ENCODE results near the gene ADRA1B.

Gene ADRA1B

DNA sequence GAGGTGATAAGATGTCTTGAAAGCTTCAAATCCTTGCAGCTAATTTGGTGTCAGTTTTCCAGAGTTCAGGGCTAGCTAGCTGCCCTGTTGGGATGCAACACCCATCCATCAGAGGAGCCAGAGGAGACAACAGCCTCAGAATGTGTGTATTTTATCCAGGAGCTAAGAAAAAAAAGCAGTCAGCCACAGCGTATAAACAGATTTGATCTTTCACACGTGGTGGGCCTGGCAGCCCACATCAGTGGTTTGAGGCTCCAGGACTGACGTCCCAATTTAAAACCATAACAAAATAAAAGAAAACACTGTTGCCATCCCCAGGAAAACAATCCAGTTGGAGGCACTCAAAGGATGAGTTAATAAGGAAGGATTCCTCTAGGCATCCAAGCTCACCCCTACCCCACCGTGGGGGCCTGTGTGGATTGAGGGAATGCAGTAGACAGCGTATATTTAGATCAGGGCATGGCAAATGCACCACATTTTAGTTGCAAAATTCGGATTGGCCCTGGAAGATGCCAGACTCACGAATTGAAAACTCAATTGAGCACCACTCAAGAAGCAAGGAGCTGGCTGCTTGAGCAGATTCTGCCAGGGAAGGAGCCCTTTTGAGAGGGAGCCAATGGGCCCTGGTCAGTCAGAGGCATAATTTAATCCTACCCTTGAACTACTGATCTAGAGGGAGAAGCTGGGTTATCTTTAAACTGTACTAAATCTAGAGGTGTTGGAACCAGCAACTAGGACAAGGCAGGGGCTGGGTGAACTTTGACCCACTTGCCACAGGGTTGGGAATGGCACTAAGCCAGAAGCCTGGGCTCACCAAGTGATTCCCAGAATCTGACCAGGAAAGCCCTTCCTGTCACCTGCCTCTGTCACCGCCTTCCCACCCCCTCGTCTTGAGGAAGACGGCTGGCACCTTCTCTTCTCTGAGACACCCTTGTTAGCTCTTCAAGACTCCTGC is 17.5 kb downstream of the ADRA1B start:
- TF ChIP-seq EZH2phosphoT487 (conservative IDR thresholded peaks at IDR 0.05; ENCODE audit: low read length) (no peak), CTCF (IDR thresholded peaks at IDR 0.05; ENCODE audit: insufficient read depth, low read length, poor library complexity, severe bottlenecking) (no peak)
- Histone ChIP-seq H3K9me3 (ENCODE audit: insufficient read depth, low read length) (no peaks in the 10 kb centered on the region), H3F3A (ENCODE audit: insufficient read depth) (no peaks in the 10 kb centered on the region), H3K27ac (ENCODE audit: low read depth, low read length) (no peak overlapping the region), H4K20me1 (ENCODE audit: low read depth, low read length) (no peaks in the 10 kb centered on the region), H3K9ac (ENCODE audit: low read length) (no peak overlapping the region), H3K27me3 (ENCODE audit: low read length) (0 out of 2 replicates have a peak, but pooled peaks cover 4% of the 10 kb centered on the region), H3K79me2 (ENCODE audit: insufficient read depth, low read length) (no peaks in the 10 kb centered on the region), H3K36me3 (ENCODE audit: low read length) (no peaks in the 10 kb centered on the region), H3K4me2 (ENCODE audit: low read depth, low read length, poor library complexity, severe bottlenecking) (no peak overlapping the region), H3K4me3 (ENCODE audit: insufficient read depth, low read length, poor library complexity, severe bottlenecking) (no peak overlapping the region), H3K9me2 (replicated peaks; ENCODE audit: insufficient read depth, low read length) (no peaks in the 10 kb centered on the region), H2AFZ (ENCODE audit: low read depth, low read length, severe bottlenecking) (no peak overlapping the region)

DNA sequence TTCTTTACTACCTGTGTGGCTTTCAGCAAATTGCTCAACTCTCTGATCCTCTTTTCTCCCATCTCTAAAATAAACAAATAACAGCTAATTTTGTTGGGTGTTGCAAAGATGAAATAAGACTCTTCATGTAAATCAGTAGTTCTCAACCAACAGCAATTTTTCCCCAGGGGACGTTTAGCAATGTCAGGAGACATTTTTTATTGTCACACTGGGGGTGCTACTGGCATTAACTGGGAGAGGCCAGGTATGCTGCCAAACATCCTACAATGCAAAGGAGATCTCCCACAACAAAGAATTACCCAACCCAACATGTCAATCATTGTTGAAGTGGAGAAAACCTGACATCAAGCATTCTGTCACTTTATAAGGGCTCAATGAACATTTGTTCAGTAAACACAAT is 19.7 kb downstream of the ADRA1B start:
- no peak overlapping the region for H3K9ac ChIP-seq (ENCODE audit: low read length)
- H3K4me2 ChIP-seq (ENCODE audit: low read depth, low read length, poor library complexity, severe bottlenecking): no peak overlapping the region
- H3K9me3 ChIP-seq (ENCODE audit: insufficient read depth, low read length): no peaks in the 10 kb centered on the region
- no peaks in the 10 kb centered on the region for H3F3A ChIP-seq (ENCODE audit: insufficient read depth)
- H3K27me3 ChIP-seq (ENCODE audit: low read length): 0 out of 2 replicates have a peak, but pooled peaks cover 4% of the 10 kb centered on the region
- H3K9me2 ChIP-seq (replicated peaks; ENCODE audit: insufficient read depth, low read length): no peaks in the 10 kb centered on the region
- no peaks in the 10 kb centered on the region for H3K79me2 ChIP-seq (ENCODE audit: insufficient read depth, low read length)
- TF ChIP-seq EZH2phosphoT487 (conservative IDR thresholded peaks at IDR 0.05; ENCODE audit: low read length): no peak
- no peak for TF ChIP-seq CTCF (IDR thresholded peaks at IDR 0.05; ENCODE audit: insufficient read depth, low read length, poor library complexity, severe bottlenecking)
- H3K4me3 ChIP-seq (ENCODE audit: insufficient read depth, low read length, poor library complexity, severe bottlenecking): no peak overlapping the region
- no peak overlapping the region for H2AFZ ChIP-seq (ENCODE audit: low read depth, low read length, severe bottlenecking)
- H4K20me1 ChIP-seq (ENCODE audit: low read depth, low read length): no peaks in the 10 kb centered on the region
- H3K27ac ChIP-seq (ENCODE audit: low read depth, low read length): no peak overlapping the region
- no peaks in the 10 kb centered on the region for H3K36me3 ChIP-seq (ENCODE audit: low read length)

DNA sequence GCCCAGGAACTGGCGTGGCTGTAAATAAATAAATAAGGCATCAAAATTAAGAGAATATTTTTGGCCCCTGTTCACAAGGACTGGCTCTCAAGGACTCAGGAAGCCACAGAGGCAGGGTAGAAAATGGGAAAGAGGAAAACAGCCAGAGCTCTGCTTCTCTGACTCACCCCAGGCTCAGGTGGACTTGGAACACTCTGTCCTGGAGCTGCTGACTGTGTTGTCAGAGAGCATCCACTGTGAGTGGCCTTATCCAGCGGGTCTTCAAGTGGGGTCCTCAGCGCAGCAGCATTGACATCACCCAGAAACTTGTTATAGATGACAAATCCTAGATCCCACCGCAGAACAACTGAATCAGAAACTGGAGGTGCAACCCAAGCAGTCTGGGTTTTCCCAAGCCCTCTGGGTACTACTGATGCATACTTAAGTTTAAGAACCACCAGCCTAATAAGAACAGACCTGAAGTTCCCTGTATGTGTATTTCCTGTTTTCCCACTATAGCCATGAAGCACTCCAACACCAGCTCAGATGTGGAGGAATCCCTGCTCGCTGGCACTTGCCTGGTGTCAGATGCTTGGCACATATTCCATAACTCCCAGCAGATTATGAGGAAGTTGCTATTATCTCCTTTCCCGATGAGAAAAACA is 20.5 kb downstream of the ADRA1B start:
- no peak overlapping the region for H2AFZ ChIP-seq (ENCODE audit: low read depth, low read length, severe bottlenecking)
- no peak overlapping the region for H3K9ac ChIP-seq (ENCODE audit: low read length)
- no peaks in the 10 kb centered on the region for H3K36me3 ChIP-seq (ENCODE audit: low read length)
- no peak overlapping the region for H3K27ac ChIP-seq (ENCODE audit: low read depth, low read length)
- H3K4me3 ChIP-seq (ENCODE audit: insufficient read depth, low read length, poor library complexity, severe bottlenecking): no peak overlapping the region
- H3K27me3 ChIP-seq (ENCODE audit: low read length): 0 out of 2 replicates have a peak, but pooled peaks cover 4% of the 10 kb centered on the region
- no peaks in the 10 kb centered on the region for H3F3A ChIP-seq (ENCODE audit: insufficient read depth)
- H3K9me3 ChIP-seq (ENCODE audit: insufficient read depth, low read length): no peaks in the 10 kb centered on the region
- H3K9me2 ChIP-seq (replicated peaks; ENCODE audit: insufficient read depth, low read length): no peaks in the 10 kb centered on the region
- H4K20me1 ChIP-seq (ENCODE audit: low read depth, low read length): no peaks in the 10 kb centered on the region
- no peak overlapping the region for H3K4me2 ChIP-seq (ENCODE audit: low read depth, low read length, poor library complexity, severe bottlenecking)
- H3K79me2 ChIP-seq (ENCODE audit: insufficient read depth, low read length): no peaks in the 10 kb centered on the region
- no peak for TF ChIP-seq EZH2phosphoT487 (conservative IDR thresholded peaks at IDR 0.05; ENCODE audit: low read length)

All from SU-DHL-6 (cell line).